CD4-positive, CD25-positive, alpha-beta regulatory T cell (primary cell): ENCODE results near the gene BCLAF1. TPM values are rescaled to one million over a fixed set of nuclear protein-coding genes. Genes with fewer than 3 reads are reported as not detected.

ENCODE experiments used
- ATAC-seq, 2 donors: fragments of 150-1000 bp; cut with Tn5 transposase; one replicate each; pipeline ENCODE4 v1.10.0; 2021; ENCODE audit warnings: low read depth in 2 of 2, moderate number of reproducible peaks in 2 of 2, moderate library complexity in 1 of 2
- DNase-seq, 3 donors: peaks; one replicate each; pipeline versions ENCODE4 v3.0.0 to v3.0.0-alpha.2; 2012 to 2022; ENCODE audit warnings: mixed read lengths in 1 of 3
- H3K27ac ChIP-seq: one replicate; pipeline ENCODE4 v1.7.0; 2013; ENCODE audit warnings: mild to moderate bottlenecking, low read length; ENCODE audit not compliant: insufficient read depth, poor library complexity, severe bottlenecking
- H3K27me3 ChIP-seq: one replicate; pipeline ENCODE4 v1.7.0; 2013; ENCODE audit warnings: low read length; ENCODE audit not compliant: control insufficient read depth, insufficient read depth
- H3K36me3 ChIP-seq: one replicate; pipeline ENCODE4 v1.7.0; 2013; ENCODE audit warnings: mild to moderate bottlenecking, low read length, moderate library complexity; ENCODE audit not compliant: control insufficient read depth, insufficient read depth
- H3K4me1 ChIP-seq: 2 replicates; pipeline ENCODE4 v1.7.0; 2013; ENCODE audit warnings: mild to moderate bottlenecking, low read length; ENCODE audit not compliant: insufficient read depth, control insufficient read depth, poor library complexity, severe bottlenecking
- H3K4me3 ChIP-seq: one replicate; pipeline ENCODE4 v1.7.0; 2013; ENCODE audit warnings: low read depth, mild to moderate bottlenecking, low read length, moderate library complexity
- H3K9me3 ChIP-seq, 2 experiments: 1 replicate in 1 of 2; 2 replicates in 1 of 2; pipeline ENCODE4 v1.7.0; 2013; ENCODE audit warnings: low read length in 2 of 2, mild to moderate bottlenecking in 1 of 2, moderate library complexity in 1 of 2; ENCODE audit not compliant: control insufficient read depth in 2 of 2
- H3K27ac Mint-ChIP-seq, 3 donors: one replicate each; pipeline ENCODE4 v1.8.0; 2020 to 2022; ENCODE audit warnings: mild to moderate bottlenecking in 3 of 3, mixed read lengths in 3 of 3, moderate library complexity in 2 of 3
- H3K27me3 Mint-ChIP-seq: one replicate; pipeline ENCODE4 v1.8.0; 2022; ENCODE audit warnings: mild to moderate bottlenecking, mixed read lengths
- H3K36me3 Mint-ChIP-seq: one replicate; pipeline ENCODE4 v1.8.0; 2020; ENCODE audit warnings: mixed read lengths
- H3K4me1 Mint-ChIP-seq, 4 donors: one replicate each; pipeline ENCODE4 v1.8.0; 2020 to 2022; ENCODE audit warnings: mixed read lengths in 4 of 4, mild to moderate bottlenecking in 1 of 4
- H3K4me3 Mint-ChIP-seq, 4 donors: one replicate each; pipeline ENCODE4 v1.8.0; 2020 to 2022; ENCODE audit warnings: mild to moderate bottlenecking in 4 of 4, mixed read lengths in 4 of 4, moderate library complexity in 3 of 4
- H3K9me3 Mint-ChIP-seq, 7 donors: one replicate each; pipeline ENCODE4 v1.8.0; 2020 to 2022; ENCODE audit warnings: mixed read lengths in 7 of 7, mild to moderate bottlenecking in 3 of 7, moderate library complexity in 2 of 7
- polyA plus RNA-seq, 4 donors: library from polyadenylated mRNA; unstranded; fragments of 300-500 nt; fragmentation: Illumina TruSeq; gene quantifications; one replicate each; pipeline ENCODE4 v1.2.3, GENCODE V29; 2021
- total RNA-seq: library from RNA; stranded (reverse); gene quantifications from one replicate; pipeline ENCODE4 v1.2.3, GENCODE V29; 2022

Gene BCLAF1
- total and polyA plus RNA-seq, 5 donors from 2014 or later: 80.5 to 429 (median 104) TPM

GRCh38 chr6:136244061-136244616 is 45.5 kb downstream of the BCLAF1 start:
- no peaks in the 10 kb centered on the region for H3K4me1 ChIP-seq
- no peak overlapping the region for H3K4me3 ChIP-seq
- no peaks in the 10 kb centered on the region for H3K9me3 ChIP-seq
- no peaks in the 10 kb centered on the region for H3K36me3 ChIP-seq
- H3K9me3 Mint-ChIP-seq: no peaks in the 10 kb centered on the region
- no peak overlapping the region for H3K27ac Mint-ChIP-seq
- ATAC-seq (no peak), DNase-seq (no peak)
- peaks cover 14% of the 10 kb centered on the region for H3K36me3 Mint-ChIP-seq
- H3K4me3 Mint-ChIP-seq: no peak overlapping the region
- H3K27me3 ChIP-seq: no peaks in the 10 kb centered on the region
- H3K27ac ChIP-seq: no peak overlapping the region
- no peaks in the 10 kb centered on the region for H3K27me3 Mint-ChIP-seq
- H3K4me1 Mint-ChIP-seq: peaks cover 3 to 14% (median 8%) of the 10 kb centered on the region in 4 donors

GRCh38 chr6:136236466-136237293 is 53.0 kb downstream of the BCLAF1 start:
- DNase-seq (no peak), ATAC-seq (no peak)
- Histone ChIP-seq H3K27ac (no peak overlapping the region), H3K4me3 (no peak overlapping the region), H3K27me3 (no peaks in the 10 kb centered on the region), H3K4me1 (no peaks in the 10 kb centered on the region), H3K36me3 (no peaks in the 10 kb centered on the region), H3K9me3 (no peaks in the 10 kb centered on the region)
- Mint-ChIP-seq H3K4me3 (no peak overlapping the region), H3K27me3 (no peaks in the 10 kb centered on the region), H3K27ac (peak overlapping the region in 1 of 3 donors; percentile 30), H3K36me3 (peaks cover 8% of the 10 kb centered on the region), H3K4me1 (peaks cover 0 to 6% (median 2%) of the 10 kb centered on the region in 4 donors), H3K9me3 (peaks cover 0 to 2% (median 0%) of the 10 kb centered on the region in 7 donors)

GRCh38 chr6:136235233-136235564 is 54.4 kb downstream of the BCLAF1 start:
- peaks cover 13% of the 10 kb centered on the region for H3K36me3 Mint-ChIP-seq

GRCh38 chr6:136232701-136233100 is 56.9 kb downstream of the BCLAF1 start:
- DNase-seq: no peak
- Histone ChIP-seq H3K4me3 (no peak overlapping the region), H3K9me3 (no peaks in the 10 kb centered on the region), H3K27ac (no peak overlapping the region), H3K4me1 (no peaks in the 10 kb centered on the region), H3K36me3 (no peaks in the 10 kb centered on the region), H3K27me3 (no peaks in the 10 kb centered on the region)
- Mint-ChIP-seq H3K4me3 (no peak overlapping the region), H3K4me1 (peaks cover 0 to 6% (median 2%) of the 10 kb centered on the region in 4 donors), H3K36me3 (peaks cover 9% of the 10 kb centered on the region), H3K27me3 (no peaks in the 10 kb centered on the region), H3K9me3 (peaks cover 0 to 2% (median 0%) of the 10 kb centered on the region in 7 donors), H3K27ac (no peak overlapping the region)
- ATAC-seq: no peak

More at GRCh38 chr6:136235233-136235564, 54.4 kb downstream of the BCLAF1 start:
- Mint-ChIP-seq H3K4me1 (peaks cover 0 to 6% (median 2%) of the 10 kb centered on the region in 4 donors), H3K27me3 (no peaks in the 10 kb centered on the region), H3K9me3 (peaks cover 0 to 2% (median 0%) of the 10 kb centered on the region in 7 donors), H3K27ac (peak overlapping the region in 1 of 3 donors; percentile 4), H3K4me3 (no peak overlapping the region)
- H3K4me3 ChIP-seq: no peak overlapping the region
- H3K27ac ChIP-seq: no peak overlapping the region
- H3K9me3 ChIP-seq: no peaks in the 10 kb centered on the region
- no peaks in the 10 kb centered on the region for H3K27me3 ChIP-seq
- DNase-seq (no peak), ATAC-seq (no peak)
- H3K4me1 ChIP-seq: no peaks in the 10 kb centered on the region
- no peaks in the 10 kb centered on the region for H3K36me3 ChIP-seq

GRCh38 chr6:136230219-136230853 is 59.3 kb downstream of the BCLAF1 start:
- Histone ChIP-seq H3K36me3 (no peaks in the 10 kb centered on the region), H3K4me1 (no peaks in the 10 kb centered on the region), H3K9me3 (no peaks in the 10 kb centered on the region), H3K27ac (no peak overlapping the region), H3K4me3 (no peak overlapping the region), H3K27me3 (no peaks in the 10 kb centered on the region)
- Mint-ChIP-seq H3K4me3 (no peak overlapping the region), H3K27ac (peak overlapping the region in 1 of 3 donors; percentile 40), H3K36me3 (peaks cover 9% of the 10 kb centered on the region), H3K4me1 (peaks cover 4 to 10% (median 6%) of the 10 kb centered on the region in 4 donors), H3K27me3 (no peaks in the 10 kb centered on the region), H3K9me3 (peaks cover 0 to 1% (median 0%) of the 10 kb centered on the region in 7 donors)
- ATAC-seq (no peak), DNase-seq (no peak)

- Histone ChIP-seq H3K9me3 (no peaks in the 10 kb centered on the region), H3K27ac (no peak overlapping the region), H3K27me3 (no peaks in the 10 kb centered on the region), H3K36me3 (no peaks in the 10 kb centered on the region), H3K4me1 (no peaks in the 10 kb centered on the region), H3K4me3 (no peak overlapping the region)
- Mint-ChIP-seq H3K9me3 (peaks cover 0 to 1% (median 0%) of the 10 kb centered on the region in 7 donors), H3K4me1 (peaks cover 4 to 10% (median 6%) of the 10 kb centered on the region in 4 donors), H3K4me3 (no peak overlapping the region), H3K27me3 (no peaks in the 10 kb centered on the region), H3K27ac (no peak overlapping the region), H3K36me3 (peaks cover 4% of the 10 kb centered on the region)
- DNase-seq (no peak), ATAC-seq (no peak)
These were observed 60.8 kb downstream of the BCLAF1 start for GRCh38 chr6:136228814-136229213.

- Histone ChIP-seq H3K36me3 (no peaks in the 10 kb centered on the region), H3K4me1 (no peaks in the 10 kb centered on the region), H3K27ac (no peak overlapping the region), H3K9me3 (no peaks in the 10 kb centered on the region), H3K27me3 (no peaks in the 10 kb centered on the region), H3K4me3 (peak overlapping the region; percentile 77)
- ATAC-seq: no peak
- Mint-ChIP-seq H3K36me3 (peaks cover 4% of the 10 kb centered on the region), H3K27me3 (no peaks in the 10 kb centered on the region), H3K4me3 (peak overlapping the region; percentile 7 to 89 (median 56)), H3K27ac (peak overlapping the region in 1 of 3 donors; percentile 70), H3K9me3 (peaks cover 0 to 1% (median 0%) of the 10 kb centered on the region in 7 donors), H3K4me1 (peaks cover 4 to 10% (median 6%) of the 10 kb centered on the region in 4 donors)
- DNase-seq: peak in 1 of 3 donors; percentile 4
These were observed 62.8 kb downstream of the BCLAF1 start for GRCh38 chr6:136226674-136227377.
